A549 (cell line): ENCODE data around the gene TMEM120B. TPM values are rescaled to one million over a fixed set of nuclear protein-coding genes. Genes with fewer than 3 reads are reported as not detected.
A peak's percentile ranks its signal among the peaks of the same experiment; 100 is the strongest.

Experiments used
- ATAC-seq, 2 experiments: fragments of 200-7000 bp in 1 of 2; fragments of >200 bp in 1 of 2; cut with Nextera tagmentation in 1 of 2; cut with Tn5 transposase in 1 of 2; 3 replicates each; pipeline versions ENCODE4 v1.8.0 to v1.9.1; 2018 to 2020; ENCODE audit warnings: mild to moderate bottlenecking in 1 of 2, moderate library complexity in 1 of 2
- CTCF ChIA-PET: fragments of 300-600 bp; sonication (Branson Sonifier 250); formaldehyde crosslinking; extraction: SDS; loops from one replicate; lab custom pipeline; 2021; ENCODE audit warnings: antibody characterized with exemption, inconsistent platforms; lab: Yijun Ruan, JAX
- POLR2A ChIA-PET: fragments of 350-600 bp; formaldehyde crosslinking; extraction: SDS; loops from one replicate; lab custom pipeline; 2021; ENCODE audit warnings: antibody characterized with exemption, inconsistent platforms; lab: Yijun Ruan, JAX
- DNase-seq, 2 experiments: peaks; one replicate each; pipeline versions ENCODE4 v3.0.0 to v3.0.0-alpha.2; 2011 to 2016; ENCODE audit warnings: low read depth in 1 of 2, low spot score in 1 of 2
- FAIRE-seq: peaks from 2 replicates; lab custom pipeline; 2011; peaks lifted over from hg19 to GRCh38; lab: Jason Lieb, UNC
- H3K27ac ChIP-seq, 2 experiments: fragments of >200 bp; sonication (Bioruptor Twin); formaldehyde crosslinking; 3 replicates each; pipeline ENCODE4 v1.5.1; 2016 to 2017
- H3K4me1 ChIP-seq: fragments of >200 bp; sonication (Bioruptor Twin); formaldehyde crosslinking; 3 replicates; pipeline ENCODE4 v1.6.1; 2016
- H3K4me2 ChIP-seq: fragments of >200 bp; sonication (Bioruptor Twin); formaldehyde crosslinking; 3 replicates; pipeline ENCODE4 v1.6.1; 2016
- H3K4me3 ChIP-seq: fragments of >200 bp; sonication (Bioruptor Twin); formaldehyde crosslinking; 3 replicates; pipeline ENCODE4 v1.5.1; 2016
- H3K9me3 ChIP-seq: fragments of >200 bp; sonication (Bioruptor Twin); formaldehyde crosslinking; 3 replicates; pipeline ENCODE4 v1.6.1; 2016
- CEBPB ChIP-seq, 2 experiments: fragments of >200 bp in 1 of 2; sonication (Bioruptor Twin) in 1 of 2; formaldehyde crosslinking in 1 of 2; IDR thresholded peaks; 2 replicates each; pipeline ENCODE4 v1.6.1; 2012 to 2016
- CHD4 ChIP-seq: fragments of 200-600 bp; sonication (generic); IDR thresholded peaks from 2 replicates; pipeline ENCODE4 v1.6.1; 2016; ENCODE audit warnings: antibody characterized with exemption, mild to moderate bottlenecking, borderline replicate concordance
- EHF ChIP-seq: fragments of 250-450 bp; sonication (Bioruptor Pico); IDR thresholded peaks from 2 replicates; pipeline ENCODE4 v1.5.0; 2020; ENCODE audit warnings: mild to moderate bottlenecking
- EHMT2 ChIP-seq: fragments of 200-600 bp; sonication (generic); IDR thresholded peaks from 2 replicates; pipeline ENCODE4 v1.6.1; 2016; ENCODE audit warnings: antibody characterized with exemption, low read depth, mild to moderate bottlenecking, moderate library complexity
- EP300 ChIP-seq, 2 experiments: fragments of >200 bp; sonication (Bioruptor Twin); formaldehyde crosslinking; IDR thresholded peaks; 2 replicates in 1 of 2; 3 replicates in 1 of 2; pipeline ENCODE4 v1.6.1; 2016 to 2017
- FOSB ChIP-seq: fragments of 250-450 bp; sonication (Bioruptor Pico); IDR thresholded peaks from 2 replicates; pipeline ENCODE4 v1.5.0; 2020; ENCODE audit warnings: mild to moderate bottlenecking, moderate library complexity
- FOSL2 ChIP-seq, 2 experiments: fragments of 450-650 bp in 1 of 2; fragments of >200 bp in 1 of 2; sonication (Bioruptor Twin) in 1 of 2; formaldehyde crosslinking; IDR thresholded peaks; 2 replicates each; pipeline versions ENCODE4 v1.5.0 to v1.6.1; 2016 to 2020; ENCODE audit warnings: mild to moderate bottlenecking in 1 of 2, moderate library complexity in 1 of 2
- FOXS1 ChIP-seq: fragments of 250-450 bp; sonication (Bioruptor Pico); IDR thresholded peaks from 2 replicates; pipeline ENCODE4 v1.5.0; 2020; ENCODE audit warnings: mild to moderate bottlenecking, moderate library complexity
- HES2 ChIP-seq: fragments of >200 bp; sonication (Bioruptor Twin); formaldehyde crosslinking; IDR thresholded peaks from 2 replicates; pipeline ENCODE4 v1.6.1; 2016
- HEYL ChIP-seq: fragments of 250-450 bp; sonication (Bioruptor Pico); IDR thresholded peaks from 2 replicates; pipeline ENCODE4 v1.8.0; 2021; ENCODE audit warnings: mild to moderate bottlenecking, moderate library complexity
- HOXA7 ChIP-seq: fragments of 250-450 bp; sonication (Bioruptor Pico); IDR thresholded peaks from 2 replicates; pipeline ENCODE4 v1.5.0; 2020; ENCODE audit warnings: mild to moderate bottlenecking, moderate library complexity
- MAFK ChIP-seq: fragments of 450-650 bp; IDR thresholded peaks from 2 replicates; pipeline ENCODE4 v1.6.1; 2014; ENCODE audit not compliant: partially characterized antibody
- MAZ ChIP-seq: fragments of 150-350 bp; IDR thresholded peaks from 2 replicates; pipeline ENCODE4 v1.6.1; 2014; ENCODE audit warnings: antibody characterized with exemption, low read depth, low read length, borderline replicate concordance
- NPAS2 ChIP-seq: fragments of 250-450 bp; sonication (Bioruptor Pico); IDR thresholded peaks from 2 replicates; pipeline ENCODE4 v1.8.0; 2022; ENCODE audit warnings: mild to moderate bottlenecking, moderate library complexity, borderline replicate concordance
- NR3C1 ChIP-seq: fragments of >200 bp; sonication (Bioruptor Twin); formaldehyde crosslinking; IDR thresholded peaks from 3 replicates; pipeline ENCODE4 v1.6.1; 2017
- PBX3 ChIP-seq: IDR thresholded peaks from 2 replicates; pipeline ENCODE4 v1.6.1; 2012
- POLR2A ChIP-seq: IDR thresholded peaks from 2 replicates; pipeline ENCODE4 v1.6.1; 2012; ENCODE audit warnings: mild to moderate bottlenecking, low read length
- POLR2AphosphoS2 ChIP-seq: conservative IDR thresholded peaks from 2 replicates; pipeline ENCODE4 v1.6.1; 2012; ENCODE audit warnings: low read length, improper control_type of control experiment, inconsistent platforms
- RAD21 ChIP-seq, 2 experiments: fragments of >200 bp in 1 of 2; sonication (Bioruptor Twin) in 1 of 2; formaldehyde crosslinking in 1 of 2; IDR thresholded peaks in 1 of 2; conservative IDR thresholded peaks in 1 of 2; 2 replicates in 1 of 2; 3 replicates in 1 of 2; pipeline ENCODE4 v1.6.1; 2012 to 2018; ENCODE audit warnings: inconsistent platforms in 1 of 2
- RARB ChIP-seq: fragments of 250-450 bp; sonication (Bioruptor Pico); IDR thresholded peaks from 2 replicates; pipeline ENCODE4 v1.8.0; 2021; ENCODE audit warnings: mild to moderate bottlenecking, moderate library complexity
- REST ChIP-seq: fragments of 200-600 bp; sonication (generic); IDR thresholded peaks from 2 replicates; pipeline ENCODE4 v1.6.1; 2016; ENCODE audit warnings: antibody characterized with exemption, mild to moderate bottlenecking, moderate library complexity
- RNF2 ChIP-seq: fragments of 200-600 bp; sonication (generic); IDR thresholded peaks from 2 replicates; pipeline ENCODE4 v1.6.1; 2016; ENCODE audit warnings: low read depth, mild to moderate bottlenecking, antibody characterized with exemption, moderate library complexity, borderline replicate concordance
- SREBF2 ChIP-seq: fragments of 450-650 bp; IDR thresholded peaks from 2 replicates; pipeline ENCODE4 v1.6.1; 2014; ENCODE audit warnings: mild to moderate bottlenecking, moderate library complexity
- TFCP2L1 ChIP-seq: fragments of 250-450 bp; sonication (Bioruptor Pico); IDR thresholded peaks from 2 replicates; pipeline ENCODE4 v1.5.0; 2021; ENCODE audit warnings: mild to moderate bottlenecking
- ZC3H11A ChIP-seq: fragments of 450-650 bp; IDR thresholded peaks from 2 replicates; pipeline ENCODE4 v1.6.1; 2014; ENCODE audit warnings: antibody characterized with exemption, mild to moderate bottlenecking
- ZFP36 ChIP-seq: fragments of 450-650 bp; IDR thresholded peaks from 2 replicates; pipeline ENCODE4 v1.6.1; 2014; ENCODE audit warnings: borderline replicate concordance; ENCODE audit not compliant: partially characterized antibody
- ZSCAN20 ChIP-seq: fragments of 250-450 bp; sonication (Bioruptor Pico); IDR thresholded peaks from 2 replicates; pipeline ENCODE4 v1.8.0; 2022; ENCODE audit warnings: mild to moderate bottlenecking, moderate library complexity
- WGBS: methylation state at CpG from one replicate; pipeline ENCODE4 v1.1.6; 2017; ENCODE audit errors: missing lambda C conversion rate; 5-methylcytosine and 5-hydroxymethylcytosine counted together
- polyA plus RNA-seq, 4 experiments: library from polyadenylated mRNA; depleted of rRNA in 3 of 4; stranded (reverse); fragments of >200 nt; fragmentation: RNase III in 1 of 4; extraction: RNeasy Plus Mini Kit Qiagen cat#74134 plus additional on column Dnase treatment in 1 of 4; gene quantifications; 2 replicates in 3 of 4; 3 replicates in 1 of 4; pipeline ENCODE4 v1.2.3, GENCODE V29; 2011 to 2017
- TF ChIP-seq, protein P1 (sequence below): fragments of 250-450 bp; sonication (Bioruptor Pico); IDR thresholded peaks from 2 replicates; pipeline ENCODE4 v1.5.0; 2021; ENCODE audit warnings: mild to moderate bottlenecking, moderate library complexity, borderline replicate concordance
- TF ChIP-seq, protein P2 (sequence below): fragments of 450-650 bp; IDR thresholded peaks from 2 replicates; pipeline ENCODE4 v1.6.1; 2014; ENCODE audit warnings: antibody characterized with exemption

The TMEM120B gene
- polyA plus RNA-seq, 2 of the 4 experiments (the other 2 are of a cell fraction): 10.6 to 13.2 TPM

- Histone ChIP-seq H3K4me3 (peak overlapping the region; percentile 60), H3K9me3 (no peaks in the 10 kb centered on the region), H3K27ac (peak overlapping the region; percentile 100), H3K4me2 (peak overlapping the region; percentile 78), H3K4me1 (peaks cover 57% of the 10 kb centered on the region)
- ChIA-PET POLR2A (interaction anchor here (0.9 to 3.3 kb wide), 8 partner anchors 8 to 116 kb away, joined by 3 to 35 read pairs (median 4); partner anchors contain the start of genes PSMD9, RHOF and TMEM120B), CTCF (interaction anchor here (0.6 to 72.2 kb wide), 5 partner anchors 8 to 297 kb away, joined by 3 to 2657 read pairs (median 6); partner anchors contain the start of genes PSMD9, RHOF and SETD1B)
- DNase-seq (no peak), ATAC-seq (no peak), FAIRE-seq (no peak)
- 0% methylated on average over 1 of the region's 1 CpG for WGBS
- no peak; the same call in 1 of the 2 replicates for TF ChIP-seq HEYL (CRISPR knock-in tag)
- TF ChIP-seq SREBF2: no peak
- TF ChIP-seq FOSB: no peak; the same call in 1 of the 2 replicates
- TF ChIP-seq RAD21 (conservative IDR thresholded peaks at IDR 0.05 in 1 of 2, IDR thresholded peaks at IDR 0.05 in 1 of 2): no peak
- TF ChIP-seq MAFK: no peak
- no peak for TF ChIP-seq EP300 (IDR thresholded peaks at IDR 0.05)
- no peak for TF ChIP-seq RNF2
- TF ChIP-seq TFCP2L1 (CRISPR knock-in tag): 0 out of 2 replicates have a peak, but pooled peaks have one; percentile 84
- TF ChIP-seq POLR2A: no peak
- TF ChIP-seq, protein P1, sequence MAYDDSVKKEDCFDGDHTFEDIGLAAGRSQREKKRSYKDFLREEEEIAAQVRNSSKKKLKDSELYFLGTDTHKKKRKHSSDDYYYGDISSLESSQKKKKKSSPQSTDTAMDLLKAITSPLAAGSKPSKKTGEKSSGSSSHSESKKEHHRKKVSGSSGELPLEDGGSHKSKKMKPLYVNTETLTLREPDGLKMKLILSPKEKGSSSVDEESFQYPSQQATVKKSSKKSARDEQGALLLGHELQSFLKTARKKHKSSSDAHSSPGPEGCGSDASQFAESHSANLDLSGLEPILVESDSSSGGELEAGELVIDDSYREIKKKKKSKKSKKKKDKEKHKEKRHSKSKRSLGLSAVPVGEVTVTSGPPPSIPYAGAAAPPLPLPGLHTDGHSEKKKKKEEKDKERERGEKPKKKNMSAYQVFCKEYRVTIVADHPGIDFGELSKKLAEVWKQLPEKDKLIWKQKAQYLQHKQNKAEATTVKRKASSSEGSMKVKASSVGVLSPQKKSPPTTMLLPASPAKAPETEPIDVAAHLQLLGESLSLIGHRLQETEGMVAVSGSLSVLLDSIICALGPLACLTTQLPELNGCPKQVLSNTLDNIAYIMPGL (CRISPR knock-in tag): no peak
- peak; percentile 68 for TF ChIP-seq EHF (CRISPR knock-in tag)
- no peak for TF ChIP-seq ZFP36
- 0 out of 2 replicates have a peak, but pooled peaks have one; percentile 38 for TF ChIP-seq HOXA7
- TF ChIP-seq RARB: no peak
- no peak for TF ChIP-seq REST
- TF ChIP-seq ZSCAN20 (CRISPR knock-in tag): no peak
- no peak for TF ChIP-seq ZC3H11A
- TF ChIP-seq EHMT2: no peak
- TF ChIP-seq HES2: no peak
- TF ChIP-seq POLR2AphosphoS2: no peak
- no peak for TF ChIP-seq CEBPB (IDR thresholded peaks at IDR 0.05)
- no peak for TF ChIP-seq CHD4
- no peak for TF ChIP-seq FOSL2 (IDR thresholded peaks at IDR 0.05)
- TF ChIP-seq FOSL2 (CRISPR knock-in tag; IDR thresholded peaks at IDR 0.05): no peak
- TF ChIP-seq PBX3: no peak
- TF ChIP-seq, protein P2, sequence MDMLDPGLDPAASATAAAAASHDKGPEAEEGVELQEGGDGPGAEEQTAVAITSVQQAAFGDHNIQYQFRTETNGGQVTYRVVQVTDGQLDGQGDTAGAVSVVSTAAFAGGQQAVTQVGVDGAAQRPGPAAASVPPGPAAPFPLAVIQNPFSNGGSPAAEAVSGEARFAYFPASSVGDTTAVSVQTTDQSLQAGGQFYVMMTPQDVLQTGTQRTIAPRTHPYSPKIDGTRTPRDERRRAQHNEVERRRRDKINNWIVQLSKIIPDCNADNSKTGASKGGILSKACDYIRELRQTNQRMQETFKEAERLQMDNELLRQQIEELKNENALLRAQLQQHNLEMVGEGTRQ: no peak
- no peak for TF ChIP-seq NR3C1
- no peak for TF ChIP-seq MAZ
- TF ChIP-seq FOXS1 (CRISPR knock-in tag): peak; percentile 39; the same call in 1 of the 2 replicates
- no peak for TF ChIP-seq NPAS2 (CRISPR knock-in tag)
These were observed 89.9 kb downstream of the TMEM120B start for GRCh38 chr12:121802485-121802842.
